Endothelial cell of umbilical vein (primary cell): ENCODE results near the gene IL33.

Experiments
- EZH2 ChIP-seq: IDR thresholded peaks from 2 replicates; pipeline ENCODE4 v1.6.1; 2012; ENCODE audit warnings: borderline replicate concordance, low read depth, mild to moderate bottlenecking, moderate library complexity, low read length, inconsistent platforms; ENCODE audit not compliant: severe bottlenecking
- FOS ChIP-seq: IDR thresholded peaks from 2 replicates; pipeline ENCODE4 v1.6.1; 2011; ENCODE audit warnings: mild to moderate bottlenecking, low read length, moderate library complexity, borderline replicate concordance; ENCODE audit not compliant: insufficient read depth
- GATA2 ChIP-seq: IDR thresholded peaks from 2 replicates; pipeline ENCODE4 v1.7.0; 2011; ENCODE audit warnings: low read depth, mild to moderate bottlenecking, moderate library complexity, mixed read lengths, low read length; ENCODE audit not compliant: insufficient read length, insufficient read depth
- JUN ChIP-seq: IDR thresholded peaks from 2 replicates; pipeline ENCODE4 v1.6.1; 2011; ENCODE audit warnings: borderline replicate concordance, low read depth; ENCODE audit not compliant: insufficient read length, insufficient read depth
- MYC ChIP-seq: IDR thresholded peaks from one replicate; pipeline ENCODE4 v1.6.1; 2011; ENCODE audit warnings: mild to moderate bottlenecking, low read depth, low read length
- POLR2A ChIP-seq: IDR thresholded peaks from 2 replicates; pipeline ENCODE4 v1.6.1; 2012; ENCODE audit warnings: low read depth, mild to moderate bottlenecking, control low read depth, low read length
- POLR2AphosphoS5 ChIP-seq: IDR thresholded peaks from 2 replicates; pipeline ENCODE4 v1.6.1; 2012; ENCODE audit warnings: low read depth, mild to moderate bottlenecking, control low read depth, low read length, moderate library complexity; ENCODE audit not compliant: insufficient read depth
- TF ChIP-seq, protein P1 (sequence below), 2 donors: IDR thresholded peaks; 1 replicate in 1 of 2; 2 replicates in 1 of 2; pipeline ENCODE4 v1.5.1; 2011; ENCODE audit warnings: low read length in 2 of 2, mild to moderate bottlenecking in 2 of 2, moderate library complexity in 2 of 2, control low read depth in 1 of 2, inconsistent platforms in 1 of 2, low read depth in 1 of 2; ENCODE audit not compliant: insufficient read depth in 1 of 2; ENCODE audit errors: extremely low read depth in 1 of 2
- TF ChIP-seq, protein P2 (sequence below): IDR thresholded peaks from 2 replicates; pipeline ENCODE4 v1.6.1; 2011; ENCODE audit not compliant: insufficient read depth, insufficient read length

DNA sequence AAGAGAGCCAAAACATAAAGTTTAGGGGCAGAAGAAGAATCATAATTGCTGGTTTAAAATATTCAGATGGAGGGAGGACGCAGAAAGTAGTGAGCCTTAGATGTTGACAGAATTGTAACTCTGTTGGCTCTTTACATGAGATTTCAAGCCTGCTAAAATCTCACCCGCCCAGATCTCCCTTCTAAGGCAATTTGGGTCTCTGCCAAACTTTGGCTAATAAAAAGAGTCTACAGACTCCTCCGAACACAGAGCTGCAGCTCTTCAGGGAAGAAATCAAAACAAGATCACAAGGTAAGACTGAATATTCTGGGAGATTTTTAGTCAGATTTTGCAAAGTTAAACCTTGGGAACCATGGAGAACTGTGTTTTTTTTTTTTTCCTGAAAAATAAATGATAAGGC lies at the start of gene IL33:
- TF ChIP-seq POLR2AphosphoS5 (no peak), POLR2A (no peak), GATA2 (no peak), MYC (no peak), EZH2 (no peak), FOS (no peak), JUN (no peak)
- TF ChIP-seq, protein P1, sequence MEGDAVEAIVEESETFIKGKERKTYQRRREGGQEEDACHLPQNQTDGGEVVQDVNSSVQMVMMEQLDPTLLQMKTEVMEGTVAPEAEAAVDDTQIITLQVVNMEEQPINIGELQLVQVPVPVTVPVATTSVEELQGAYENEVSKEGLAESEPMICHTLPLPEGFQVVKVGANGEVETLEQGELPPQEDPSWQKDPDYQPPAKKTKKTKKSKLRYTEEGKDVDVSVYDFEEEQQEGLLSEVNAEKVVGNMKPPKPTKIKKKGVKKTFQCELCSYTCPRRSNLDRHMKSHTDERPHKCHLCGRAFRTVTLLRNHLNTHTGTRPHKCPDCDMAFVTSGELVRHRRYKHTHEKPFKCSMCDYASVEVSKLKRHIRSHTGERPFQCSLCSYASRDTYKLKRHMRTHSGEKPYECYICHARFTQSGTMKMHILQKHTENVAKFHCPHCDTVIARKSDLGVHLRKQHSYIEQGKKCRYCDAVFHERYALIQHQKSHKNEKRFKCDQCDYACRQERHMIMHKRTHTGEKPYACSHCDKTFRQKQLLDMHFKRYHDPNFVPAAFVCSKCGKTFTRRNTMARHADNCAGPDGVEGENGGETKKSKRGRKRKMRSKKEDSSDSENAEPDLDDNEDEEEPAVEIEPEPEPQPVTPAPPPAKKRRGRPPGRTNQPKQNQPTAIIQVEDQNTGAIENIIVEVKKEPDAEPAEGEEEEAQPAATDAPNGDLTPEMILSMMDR (IDR thresholded peaks at IDR 0.05; ENCODE audit: extremely low read depth in 1 of 2, insufficient read depth in 1 of 2, low read depth in 1 of 2, low read length in 2 of 2) = no peak
- TF ChIP-seq, protein P2, sequence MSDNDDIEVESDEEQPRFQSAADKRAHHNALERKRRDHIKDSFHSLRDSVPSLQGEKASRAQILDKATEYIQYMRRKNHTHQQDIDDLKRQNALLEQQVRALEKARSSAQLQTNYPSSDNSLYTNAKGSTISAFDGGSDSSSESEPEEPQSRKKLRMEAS = no peak
